HepG2 (cell line): ENCODE measurements around the gene TNFAIP3. TPM values are rescaled to one million over a fixed set of nuclear protein-coding genes. Genes with fewer than 3 reads are reported as not detected.
A peak's percentile ranks its signal among the peaks of the same experiment; 100 is the strongest.

Source experiments
- ASH2L ChIP-seq: fragments of 300-600, 200-600 bp; sonication (generic); IDR thresholded peaks from 2 replicates; pipeline ENCODE4 v1.7.0; 2017; ENCODE audit warnings: low read depth, mild to moderate bottlenecking, moderate library complexity, mixed read lengths, low read length; ENCODE audit not compliant: insufficient read length
- CCAR2 ChIP-seq: fragments of 200-400 bp; formaldehyde crosslinking; optimal IDR thresholded peaks from 2 replicates; pipeline ENCODE3; 2018; ENCODE audit warnings: low read depth, mild to moderate bottlenecking, low read length, moderate library complexity
- FOXA3 ChIP-seq: IDR thresholded peaks from 2 replicates; pipeline ENCODE4 v1.6.1; 2016; ENCODE audit warnings: missing genetic modification reagents, missing compliant biosample characterization
- GLI4 ChIP-seq: sonication (generic); formaldehyde crosslinking; IDR thresholded peaks from 2 replicates; pipeline ENCODE4 v1.5.1; 2020; ENCODE audit warnings: missing genetic modification reagents, mild to moderate bottlenecking, moderate library complexity, borderline replicate concordance
- IRF9 ChIP-seq: sonication (generic); formaldehyde crosslinking; IDR thresholded peaks from 2 replicates; pipeline ENCODE4 v1.8.0; 2022; ENCODE audit warnings: missing genetic modification reagents, mild to moderate bottlenecking, borderline replicate concordance
- KAT8 ChIP-seq: IDR thresholded peaks from 2 replicates; pipeline ENCODE4 v1.6.1; 2016; ENCODE audit warnings: missing genetic modification reagents, missing compliant biosample characterization
- KLF9 ChIP-seq: IDR thresholded peaks from 2 replicates; pipeline ENCODE4 v1.6.1; 2016; ENCODE audit warnings: low read depth
- MAFF ChIP-seq: IDR thresholded peaks from 2 replicates; pipeline ENCODE4 v1.6.1; 2011; ENCODE audit warnings: low read depth, low read length, improper control_type of control experiment
- NR2C2 ChIP-seq: sonication (generic); formaldehyde crosslinking; IDR thresholded peaks from 2 replicates; pipeline ENCODE4 v1.4.0; 2020; ENCODE audit warnings: missing genetic modification reagents, mild to moderate bottlenecking, moderate library complexity, borderline replicate concordance
- POLR2G ChIP-seq: fragments of 200-400 bp; formaldehyde crosslinking; IDR thresholded peaks from 2 replicates; pipeline ENCODE4 v1.6.1; 2018; ENCODE audit warnings: mild to moderate bottlenecking, low read depth, low read length, moderate library complexity
- TAF1 ChIP-seq: sonication (generic); formaldehyde crosslinking; IDR thresholded peaks from 2 replicates; pipeline ENCODE4 v1.4.0; 2020; ENCODE audit warnings: missing genetic modification reagents
- TERF1 ChIP-seq: sonication (generic); formaldehyde crosslinking; IDR thresholded peaks from 2 replicates; pipeline ENCODE4 v1.8.0; 2022; ENCODE audit warnings: mild to moderate bottlenecking, missing genetic modification reagents, moderate library complexity
- TFDP1 ChIP-seq: IDR thresholded peaks from 2 replicates; pipeline ENCODE4 v1.6.1; 2016; ENCODE audit warnings: missing compliant biosample characterization, missing genetic modification reagents, borderline replicate concordance
- TGIF2 ChIP-seq: IDR thresholded peaks from 2 replicates; pipeline ENCODE4 v1.6.1; 2016; ENCODE audit warnings: control low read depth, missing compliant biosample characterization
- ZBTB14 ChIP-seq: sonication (generic); formaldehyde crosslinking; IDR thresholded peaks from 2 replicates; pipeline ENCODE4 v1.4.0; 2020; ENCODE audit warnings: missing genetic modification reagents
- ZBTB20 ChIP-seq: sonication (generic); formaldehyde crosslinking; IDR thresholded peaks from 2 replicates; pipeline ENCODE4 v1.8.1; 2023; ENCODE audit warnings: missing genetic modification reagents, low read depth, mild to moderate bottlenecking, borderline replicate concordance
- ZBTB42 ChIP-seq: sonication (generic); formaldehyde crosslinking; IDR thresholded peaks from 2 replicates; pipeline ENCODE4 v1.5.0; 2020; ENCODE audit warnings: mild to moderate bottlenecking, missing genetic modification reagents
- ZNF225 ChIP-seq: sonication (generic); formaldehyde crosslinking; IDR thresholded peaks from 2 replicates; pipeline ENCODE4 v1.4.0; 2020; ENCODE audit warnings: mild to moderate bottlenecking, missing genetic modification reagents
- ZNF335 ChIP-seq: sonication (generic); formaldehyde crosslinking; IDR thresholded peaks from 2 replicates; pipeline ENCODE4 v1.4.0; 2020; ENCODE audit warnings: missing genetic modification reagents
- ZNF382 ChIP-seq: sonication (generic); formaldehyde crosslinking; IDR thresholded peaks from 2 replicates; pipeline ENCODE4 v1.5.0; 2020; ENCODE audit warnings: missing genetic modification reagents, mild to moderate bottlenecking, borderline replicate concordance
- ZNF383 ChIP-seq: sonication (generic); formaldehyde crosslinking; IDR thresholded peaks from 2 replicates; pipeline ENCODE4 v1.4.0; 2020; ENCODE audit warnings: missing genetic modification reagents, mild to moderate bottlenecking, borderline replicate concordance
- ZNF496 ChIP-seq: sonication (generic); formaldehyde crosslinking; IDR thresholded peaks from 2 replicates; pipeline ENCODE4 v1.8.1; 2023; ENCODE audit warnings: mild to moderate bottlenecking, moderate library complexity, missing genetic modification reagents; ENCODE audit not compliant: insufficient replicate concordance
- ZNF580 ChIP-seq: IDR thresholded peaks from 2 replicates; pipeline ENCODE4 v1.6.1; 2016; ENCODE audit warnings: low read depth, borderline replicate concordance
- ZNF598 ChIP-seq: sonication (generic); formaldehyde crosslinking; IDR thresholded peaks from 2 replicates; pipeline ENCODE4 v1.5.1; 2020; ENCODE audit warnings: mild to moderate bottlenecking, missing genetic modification reagents, borderline replicate concordance
- ZSCAN29 ChIP-seq: sonication (generic); formaldehyde crosslinking; conservative IDR thresholded peaks from 2 replicates; pipeline ENCODE4 v1.4.0; 2020; ENCODE audit warnings: mild to moderate bottlenecking, missing genetic modification reagents
- polyA plus RNA-seq, 8 experiments: library from polyadenylated mRNA; depleted of rRNA in 3 of 8; stranded (reverse) in 7 of 8; unstranded in 1 of 8; fragments of >200 nt; fragmentation: Illumina TruSeq in 4 of 8; extraction: Trizol in 4 of 8; gene quantifications; 2 replicates each; pipeline versions ENCODE4 v1.2.1 to v1.2.3, GENCODE V29; 2011 to 2016; ENCODE audit warnings: low read depth in 4 of 8, missing spikeins in 1 of 8, mixed read lengths in 1 of 8; ENCODE audit not compliant: insufficient read depth in 1 of 8
- total RNA-seq, 5 experiments: library from RNA; depleted of rRNA; stranded (reverse); fragments of >200 nt; fragmentation: Illumina TruSeq; extraction: Trizol; gene quantifications; 2 replicates each; pipeline ENCODE4 v1.2.3, GENCODE V29; 2016; ENCODE audit warnings: low read depth in 1 of 5

The TNFAIP3 gene
- total and polyA plus RNA-seq, 2 of the 13 experiments (the other 11 are each of a cell fraction or from before 2014, with no cell fraction given): 28.2 to 47.1 TPM

GRCh38 chr6:137870744-137871247, 3.7 kb downstream of the TNFAIP3 start (continued):
- TF ChIP-seq TGIF2 (CRISPR knock-in tag) (peak; percentile 27; the same call in 1 of the 2 replicates), ZNF382 (CRISPR knock-in tag) (no peak), ZNF225 (CRISPR knock-in tag) (no peak), ZNF335 (CRISPR knock-in tag) (no peak), ZBTB20 (CRISPR knock-in tag) (no peak), KAT8 (0 out of 2 replicates have a peak, but pooled peaks have one; percentile 12), TFDP1 (CRISPR knock-in tag) (no peak), IRF9 (CRISPR knock-in tag) (no peak), ASH2L (peak; percentile 26), TAF1 (CRISPR knock-in tag) (peak; percentile 36; the same call in 1 of the 2 replicates), FOXA3 (CRISPR knock-in tag) (no peak), ZNF598 (no peak), ZBTB42 (CRISPR knock-in tag) (0 out of 2 replicates have a peak, but pooled peaks have one; percentile 54), ZSCAN29 (CRISPR knock-in tag) (peak; percentile 77; the same call in 1 of the 2 replicates), MAFF (no peak), ZNF580 (CRISPR knock-in tag) (no peak), CCAR2 (no peak), POLR2G (0 out of 2 replicates have a peak, but pooled peaks have one; percentile 40), GLI4 (CRISPR knock-in tag) (no peak), ZNF496 (CRISPR knock-in tag) (no peak), KLF9 (no peak), ZBTB14 (CRISPR knock-in tag) (no peak), NR2C2 (CRISPR knock-in tag) (0 out of 2 replicates have a peak, but pooled peaks have one; percentile 22), ZNF383 (no peak), TERF1 (CRISPR knock-in tag) (no peak)
